ENCODE measurements around the gene ROBO2.

GRCh38 chr3:77079988-77080610 lies 40.2 kb downstream of the ROBO2 start:
- TF ChIP-seq CTCF (IDR thresholded peaks at IDR 0.05; ENCODE audit: insufficient read depth, low read length): no peak
- TF ChIP-seq REST (IDR thresholded peaks at IDR 0.05; ENCODE audit: insufficient replicate concordance, low read depth): no peak
- TF ChIP-seq POLR2AphosphoS5 (IDR thresholded peaks at IDR 0.05; ENCODE audit: low read depth): no peak
- TF ChIP-seq GABPA (IDR thresholded peaks at IDR 0.05; ENCODE audit: low read depth): no peak
- TF ChIP-seq SPI1 (IDR thresholded peaks at IDR 0.05; ENCODE audit: borderline replicate concordance, low read depth): no peak
